GM20431 (cell line): ENCODE results near the gene MCF2L.
"Not testable (repeated sequence)": the region's sequence is repeated elsewhere in the genome, so short reads cannot be mapped to it uniquely, and the experiment has no call there.

Source experiments
- in situ Hi-C: fragments of 300-500 bp; cut with MseI, MboI; formaldehyde crosslinking; loops from one replicate; pipeline ENCODE4 v1.15.0; 2020; ENCODE audit warnings: low sequenced_read_pairs; ENCODE audit not compliant: unreplicated experiment

The MCF2L gene

GRCh38 chr13:113023694-113024430 is 54.8 kb downstream of the MCF2L start:
- in situ Hi-C loops, result no loop called here

GRCh38 chr13:113024466-113024865 is 55.5 kb downstream of the MCF2L start:
- in situ Hi-C loops, result no loop called here

GRCh38 chr13:113026391-113026910 is 57.4 kb downstream of the MCF2L start:
- in situ Hi-C loops, result no loop called here

- in situ Hi-C loops, result no loop called here
These were observed 58.1 kb downstream of the MCF2L start for GRCh38 chr13:113027095-113027494.

DNA sequence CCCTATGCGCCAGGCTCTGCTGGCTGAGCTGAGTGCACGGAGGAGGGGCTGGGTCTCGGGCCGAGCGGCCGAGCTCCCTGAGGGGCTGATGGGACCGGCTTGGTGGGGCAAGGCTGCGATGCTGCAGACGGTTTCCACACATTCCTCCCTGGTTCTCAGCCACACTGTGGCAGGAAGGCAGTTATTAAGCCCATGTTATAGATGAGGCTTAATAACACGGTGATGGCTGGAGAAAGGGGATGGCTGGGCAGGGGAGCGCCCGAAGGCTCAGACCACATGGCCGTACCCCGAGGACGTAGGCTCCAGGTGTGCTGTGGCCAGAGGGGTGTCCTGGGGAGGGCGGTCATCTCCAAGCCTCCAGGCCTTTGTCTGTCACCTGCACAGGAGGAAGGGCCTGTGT is 58.6 kb downstream of the MCF2L start:
- in situ Hi-C loops, result no loop called here

- in situ Hi-C loops, result no loop called here
These were observed 59.5 kb downstream of the MCF2L start for GRCh38 chr13:113028336-113029060.

DNA sequence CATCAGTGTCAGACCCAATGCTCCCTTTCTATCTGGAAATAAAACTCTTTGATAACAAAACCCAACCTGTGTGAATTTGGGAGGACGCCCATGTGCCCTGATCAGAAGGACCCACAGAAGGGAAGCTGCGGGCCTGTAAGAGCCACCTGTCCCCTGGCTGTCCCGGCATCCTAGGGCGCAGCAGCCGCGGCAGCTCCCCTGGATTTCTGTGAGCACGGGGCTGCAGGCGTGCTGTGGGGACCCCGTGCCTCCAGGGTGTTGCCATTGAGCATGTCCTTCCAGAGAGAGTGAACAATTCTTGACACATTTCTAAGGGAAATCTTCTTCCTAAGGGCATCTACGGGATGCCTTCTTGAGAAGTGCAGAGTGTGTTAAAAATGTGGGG is 60.0 kb downstream of the MCF2L start:
- in situ Hi-C loops, result no loop called here

DNA sequence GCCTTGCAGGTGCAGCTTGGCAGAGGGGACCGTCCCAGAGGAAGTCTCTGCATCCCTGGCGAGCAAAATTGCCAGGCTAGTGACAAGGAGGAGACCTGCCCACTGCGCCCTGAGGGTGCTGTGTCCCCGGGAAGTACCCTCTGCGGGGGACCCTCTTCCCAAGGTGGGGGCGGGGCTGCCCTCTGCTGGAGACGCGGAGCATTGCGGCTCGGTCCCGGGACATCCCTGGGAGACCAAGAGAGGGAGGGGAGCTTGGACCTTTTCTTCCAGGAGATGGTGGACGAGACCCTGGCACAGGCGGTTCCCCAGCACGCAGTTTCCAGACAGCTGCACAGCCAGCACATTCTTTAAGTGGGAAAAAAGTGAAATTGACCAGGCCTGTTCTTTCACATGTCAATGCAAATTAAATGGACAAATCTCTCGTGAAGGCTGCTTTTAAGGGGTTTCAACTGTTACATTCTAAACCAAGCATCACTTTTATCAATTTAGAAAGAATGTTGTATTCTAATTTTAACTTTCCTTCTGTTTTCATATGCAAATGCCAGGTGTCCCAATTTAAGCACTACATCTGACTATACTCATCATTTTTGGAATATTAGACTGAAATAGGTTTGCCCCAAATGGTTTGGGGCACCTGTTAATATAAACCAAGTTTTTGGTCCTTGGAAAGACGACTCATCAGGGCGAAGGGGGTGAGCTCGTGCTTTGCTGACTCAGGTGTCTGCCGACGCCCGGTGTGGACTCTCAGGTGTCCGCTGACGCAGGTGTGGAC is 60.7 kb downstream of the MCF2L start:
- in situ Hi-C loops, result no loop called here

GRCh38 chr13:113030259-113030640 is 61.2 kb downstream of the MCF2L start:
- in situ Hi-C loops, result not testable (repeated sequence)

- in situ Hi-C loops, result no loop called here
These were observed 62.5 kb downstream of the MCF2L start for GRCh38 chr13:113031465-113031864.

DNA sequence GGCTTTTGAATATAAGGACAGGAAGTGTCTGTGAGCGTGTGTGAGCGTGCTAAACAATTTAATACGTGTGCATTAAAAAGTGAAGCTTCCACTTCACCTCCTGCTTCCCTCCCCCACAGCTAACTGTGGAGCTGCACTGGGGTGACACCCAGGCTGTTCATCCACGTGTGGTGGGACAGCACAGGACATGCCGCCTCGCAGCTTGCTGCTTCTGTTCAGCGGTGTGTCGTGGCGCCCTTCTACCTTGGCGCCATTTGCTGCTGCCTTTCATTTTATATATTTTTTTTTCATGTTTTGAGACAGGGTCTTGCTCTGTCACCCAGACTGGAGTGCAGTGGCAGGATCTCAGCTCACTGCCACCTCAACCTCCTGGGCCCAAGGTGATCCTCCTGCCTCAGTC is 63.3 kb downstream of the MCF2L start:
- in situ Hi-C loops, result no loop called here

- in situ Hi-C loops, result no loop called here
These were observed 64.2 kb downstream of the MCF2L start for GRCh38 chr13:113033054-113033850.

GRCh38 chr13:113034451-113035212 is 65.6 kb downstream of the MCF2L start:
- in situ Hi-C loops, result no loop called here

- in situ Hi-C loops, result no loop called here
These were observed 66.3 kb downstream of the MCF2L start for GRCh38 chr13:113035213-113035800.

- in situ Hi-C loops, result no loop called here
These were observed 67.4 kb downstream of the MCF2L start for GRCh38 chr13:113036401-113036800.

GRCh38 chr13:113040031-113040430 is 71.0 kb downstream of the MCF2L start:
- in situ Hi-C loops, result no loop called here

DNA sequence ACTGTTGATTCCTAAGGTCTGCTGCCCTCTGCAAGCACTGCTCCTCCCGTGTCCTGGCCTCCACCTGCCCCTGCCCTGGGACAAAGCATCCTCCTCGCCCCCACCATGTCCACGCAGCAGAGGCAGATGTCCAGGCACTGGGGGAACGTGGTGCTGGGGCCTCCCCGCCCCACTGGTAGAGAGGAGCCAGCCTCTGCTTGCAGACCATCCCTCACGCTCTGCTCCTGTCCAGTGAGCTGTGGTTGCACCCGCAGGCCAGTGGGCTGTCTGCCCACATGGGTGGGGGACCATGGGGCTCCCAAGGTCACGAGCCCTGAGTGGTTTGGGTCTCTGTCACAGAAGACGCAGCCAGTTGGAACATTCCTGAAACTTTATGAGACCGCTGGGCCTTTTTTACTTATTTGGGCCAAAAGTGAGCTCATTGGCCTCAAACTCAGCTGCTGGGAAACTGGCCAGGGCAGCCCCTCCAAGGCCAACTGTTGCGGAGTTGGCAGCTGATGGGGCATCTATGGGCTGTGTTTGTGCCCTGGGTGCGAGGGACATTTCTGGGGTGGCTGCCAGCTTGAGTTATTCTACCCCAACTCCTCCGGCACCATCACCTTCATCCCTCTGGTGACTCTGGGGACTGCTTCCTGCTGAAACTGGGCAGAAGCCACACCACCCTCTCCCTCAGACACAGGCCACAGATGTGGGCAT is 71.7 kb downstream of the MCF2L start:
- in situ Hi-C loops, result no loop called here

DNA sequence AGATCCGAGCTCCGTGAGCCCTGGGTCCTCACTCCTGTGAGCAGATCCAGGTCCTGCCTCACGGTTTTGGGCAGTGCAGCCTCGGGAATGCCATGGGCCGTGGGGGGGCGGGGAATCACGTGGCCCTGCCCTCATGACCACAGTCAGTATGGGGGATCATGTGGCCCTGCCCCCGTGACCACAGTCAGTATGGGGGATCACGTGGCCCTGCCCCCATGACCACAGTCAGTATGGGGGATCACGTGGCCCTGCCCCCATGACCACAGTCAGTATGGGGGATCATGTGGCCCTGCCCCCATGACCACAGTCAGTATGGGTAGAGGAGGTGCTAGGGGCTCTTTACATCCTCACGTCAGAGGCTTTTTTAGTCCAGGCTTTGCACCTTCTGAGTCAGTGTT is 72.3 kb downstream of the MCF2L start:
- in situ Hi-C loops, result no loop called here
